Smooth muscle cell (in vitro differentiated cells): ENCODE measurements around the gene SNUPN. TPM values are rescaled to one million over a fixed set of nuclear protein-coding genes. Genes with fewer than 3 reads are reported as not detected.
"Not testable (repeated sequence)": the region's sequence is repeated elsewhere in the genome, so short reads cannot be mapped to it uniquely, and the experiment has no call there.

Source experiments
- DNase-seq: peaks from one replicate; lab custom pipeline; 2025; ENCODE audit not compliant: unreplicated experiment; lab: John Stamatoyannopoulos, UW
- H2AFZ ChIP-seq: fragments of 200-600 bp; sonication (generic); 2 replicates; pipeline ENCODE4 v1.6.0; 2016; ENCODE audit warnings: antibody characterized with exemption, low read depth, mild to moderate bottlenecking
- H3F3A ChIP-seq: fragments of 200-600 bp; sonication (generic); 2 replicates; pipeline ENCODE4 v1.6.0; 2017; ENCODE audit warnings: antibody characterized with exemption, low read depth
- H3K27ac ChIP-seq: fragments of 200-600 bp; sonication (generic); 2 replicates; pipeline ENCODE4 v1.5.1; 2016; ENCODE audit warnings: low read depth, mild to moderate bottlenecking
- H3K27me3 ChIP-seq: fragments of 200-600 bp; sonication (generic); 2 replicates; pipeline ENCODE4 v1.6.1; 2016; ENCODE audit warnings: low read depth, mild to moderate bottlenecking
- H3K36me3 ChIP-seq: fragments of 200-600 bp; sonication (generic); 2 replicates; pipeline ENCODE4 v1.5.1; 2016; ENCODE audit warnings: low read depth
- H3K4me1 ChIP-seq: fragments of 200-600 bp; sonication (generic); 2 replicates; pipeline ENCODE4 v1.5.1; 2016; ENCODE audit warnings: low read depth
- H3K4me2 ChIP-seq: fragments of 200-600 bp; sonication (generic); 2 replicates; pipeline ENCODE4 v1.6.0; 2016; ENCODE audit warnings: mild to moderate bottlenecking
- H3K4me3 ChIP-seq: fragments of 200-600 bp; sonication (generic); 2 replicates; pipeline ENCODE4 v1.5.1; 2016; ENCODE audit warnings: mild to moderate bottlenecking
- H3K79me2 ChIP-seq: fragments of 200-600 bp; sonication (generic); 2 replicates; pipeline ENCODE4 v1.6.0; 2016; ENCODE audit warnings: low read depth, mild to moderate bottlenecking
- H3K9ac ChIP-seq: fragments of 200-600 bp; sonication (generic); 2 replicates; pipeline ENCODE4 v1.6.0; 2016; ENCODE audit warnings: low read depth
- H3K9me3 ChIP-seq: fragments of 200-600 bp; sonication (generic); replicated peaks from 2 replicates; pipeline ENCODE4 v1.5.1; 2016; ENCODE audit warnings: low read depth
- H4K20me1 ChIP-seq: fragments of 200-600 bp; sonication (generic); 2 replicates; pipeline ENCODE4 v1.6.0; 2016; ENCODE audit warnings: low read depth
- CTCF ChIP-seq: fragments of 200-600 bp; sonication (generic); IDR thresholded peaks from 2 replicates; pipeline ENCODE4 v1.5.1; 2017; ENCODE audit warnings: borderline replicate concordance, mild to moderate bottlenecking, antibody characterized with exemption; ENCODE audit not compliant: insufficient read depth, poor library complexity, severe bottlenecking
- WGBS: methylation state at CpG from one replicate; pipeline ENCODE4 v1.1.7; 2016; ENCODE audit warnings: low lambda C conversion rate; 5-methylcytosine and 5-hydroxymethylcytosine counted together
- polyA plus RNA-seq: library from polyadenylated mRNA; unstranded; fragments of >200 nt; fragmentation: Nextera tagmentation; extraction: Ambion mirVana; gene quantifications from 2 replicates; pipeline ENCODE4 v1.2.1, GENCODE V29; 2016
- total RNA-seq: library from RNA; depleted of rRNA; stranded (reverse); fragments of >200 nt; gene quantifications from 2 replicates; pipeline ENCODE4 v1.2.3, GENCODE V29; 2014

SNUPN gene
- total and polyA plus RNA-seq, 2 experiments from 2014 or later: 15.2 to 24.0 TPM

- Histone ChIP-seq H3K4me2 (no peak overlapping the region), H3K79me2 (no peaks in the 10 kb centered on the region), H4K20me1 (no peaks in the 10 kb centered on the region), H3F3A (no peaks in the 10 kb centered on the region), H3K36me3 (no peaks in the 10 kb centered on the region), H3K27me3 (no peaks in the 10 kb centered on the region), H3K4me1 (no peaks in the 10 kb centered on the region), H2AFZ (no peak overlapping the region), H3K4me3 (no peak overlapping the region), H3K9me3 (no peaks in the 10 kb centered on the region), H3K9ac (no peak overlapping the region), H3K27ac (no peak overlapping the region)
- no peak for DNase-seq
- WGBS: 95% methylated on average over 9 of the region's 9 CpGs
- no peak for TF ChIP-seq CTCF
Observed at GRCh38 chr15:75594276-75594675, 31.2 kb downstream of the SNUPN start.

GRCh38 chr15:75591655-75592364 is 33.7 kb downstream of the SNUPN start:
- H3K9ac ChIP-seq: no peak overlapping the region
- WGBS: 89% methylated on average over 4 of the region's 4 CpGs
- H3F3A ChIP-seq: no peaks in the 10 kb centered on the region

GRCh38 chr15:75590239-75590638 is 35.3 kb downstream of the SNUPN start:
- no peaks in the 10 kb centered on the region for H3K4me1 ChIP-seq
- no peaks in the 10 kb centered on the region for H3K79me2 ChIP-seq
- no peaks in the 10 kb centered on the region for H3K9me3 ChIP-seq
- H4K20me1 ChIP-seq: no peaks in the 10 kb centered on the region
- no peak overlapping the region for H3K4me3 ChIP-seq
- no peak for DNase-seq
- no peaks in the 10 kb centered on the region for H3F3A ChIP-seq
- 94% methylated on average over 2 of the region's 2 CpGs for WGBS
- H3K4me2 ChIP-seq: no peak overlapping the region
- TF ChIP-seq CTCF: no peak
- no peak overlapping the region for H3K27ac ChIP-seq
- no peaks in the 10 kb centered on the region for H3K27me3 ChIP-seq
- H3K36me3 ChIP-seq: no peaks in the 10 kb centered on the region
- H2AFZ ChIP-seq: no peak overlapping the region
- no peak overlapping the region for H3K9ac ChIP-seq

More at GRCh38 chr15:75591655-75592364, 33.7 kb downstream of the SNUPN start:
- Histone ChIP-seq H3K4me2 (no peak overlapping the region), H4K20me1 (no peaks in the 10 kb centered on the region), H2AFZ (no peak overlapping the region), H3K36me3 (no peaks in the 10 kb centered on the region), H3K4me1 (no peaks in the 10 kb centered on the region), H3K4me3 (no peak overlapping the region), H3K9me3 (no peaks in the 10 kb centered on the region), H3K27me3 (no peaks in the 10 kb centered on the region), H3K27ac (no peak overlapping the region), H3K79me2 (no peaks in the 10 kb centered on the region)
- no peak for TF ChIP-seq CTCF
- DNase-seq: no peak

- no peaks in the 10 kb centered on the region for H3F3A ChIP-seq
- no peak overlapping the region for H3K4me3 ChIP-seq
- WGBS: 96% methylated on average over 5 of the region's 5 CpGs
- no peak overlapping the region for H3K27ac ChIP-seq
- no peak for DNase-seq
- H4K20me1 ChIP-seq: no peaks in the 10 kb centered on the region
- H3K79me2 ChIP-seq: no peaks in the 10 kb centered on the region
- no peaks in the 10 kb centered on the region for H3K36me3 ChIP-seq
- no peaks in the 10 kb centered on the region for H3K4me1 ChIP-seq
- no peaks in the 10 kb centered on the region for H3K9me3 ChIP-seq
- no peak overlapping the region for H3K4me2 ChIP-seq
- no peak overlapping the region for H3K9ac ChIP-seq
- H3K27me3 ChIP-seq: no peaks in the 10 kb centered on the region
- H2AFZ ChIP-seq: no peak overlapping the region
- TF ChIP-seq CTCF: no peak
Observed at GRCh38 chr15:75589071-75589470, 36.5 kb downstream of the SNUPN start.

GRCh38 chr15:75586422-75586821 is 39.1 kb downstream of the SNUPN start:
- not testable (repeated sequence) for H3K27ac ChIP-seq, H3K27me3 ChIP-seq, DNase-seq, H3K4me3 ChIP-seq, H3K4me2 ChIP-seq, H3K9ac ChIP-seq, H3K36me3 ChIP-seq, H3F3A ChIP-seq, H3K79me2 ChIP-seq, H3K4me1 ChIP-seq, H3K9me3 ChIP-seq, H4K20me1 ChIP-seq, H2AFZ ChIP-seq
- WGBS: over 99% methylated on average over 5 of the region's 5 CpGs
